Esophagus muscularis mucosa (tissue), 4 donors: ENCODE results near the gene RPL28.

Source experiments
- CTCF ChIP-seq, 3 experiments: fragments of 200-600 bp in 2 of 3; fragments of 450-650 bp in 1 of 3; sonication (generic) in 2 of 3; IDR thresholded peaks; one replicate each; pipeline ENCODE4 v1.5.1; 2017 to 2019; ENCODE audit warnings: antibody characterized with exemption in 3 of 3, mild to moderate bottlenecking in 2 of 3, moderate library complexity in 1 of 3
- EP300 ChIP-seq: sonication (generic); formaldehyde crosslinking; IDR thresholded peaks from one replicate; pipeline ENCODE4 v1.6.1; 2017; ENCODE audit warnings: antibody characterized with exemption
- POLR2A ChIP-seq: fragments of 450-650 bp; IDR thresholded peaks from one replicate; pipeline ENCODE4 v1.6.1; 2017; ENCODE audit warnings: antibody characterized with exemption, moderate library complexity, mild to moderate bottlenecking, low read depth
- POLR2AphosphoS5 ChIP-seq, 2 donors: sonication (generic); formaldehyde crosslinking; IDR thresholded peaks; one replicate each; pipeline ENCODE4 v1.6.1; 2017; ENCODE audit warnings: antibody characterized with exemption in 2 of 2

- TF ChIP-seq POLR2A: no peak
- TF ChIP-seq CTCF (IDR thresholded peaks at IDR 0.05): no peak
- no peak for TF ChIP-seq EP300
- TF ChIP-seq POLR2AphosphoS5 (IDR thresholded peaks at IDR 0.05): no peak
Observed at GRCh38 chr19:55433292-55433691, 47.6 kb downstream of the RPL28 start.
